NCI-H526 treated with DMSO at 0.1 percent for 48 hours (cell line): ENCODE data around the gene STXBP6.
"Not testable (repeated sequence)": the region's sequence is repeated elsewhere in the genome, so short reads cannot be mapped to it uniquely, and the experiment has no call there.

Experiments used
- DNase-seq: peaks from one replicate; lab custom pipeline; 2025; lab: John Stamatoyannopoulos, UW

Gene STXBP6

GRCh38 chr14:24954700-24955037, 95.3 kb downstream of the STXBP6 start:
- no peak for DNase-seq

GRCh38 chr14:24954037-24954699, 95.8 kb downstream of the STXBP6 start:
- DNase-seq: no peak

- DNase-seq: no peak
Measured at GRCh38 chr14:24952851-24953666, 96.9 kb downstream of the STXBP6 start.

DNA sequence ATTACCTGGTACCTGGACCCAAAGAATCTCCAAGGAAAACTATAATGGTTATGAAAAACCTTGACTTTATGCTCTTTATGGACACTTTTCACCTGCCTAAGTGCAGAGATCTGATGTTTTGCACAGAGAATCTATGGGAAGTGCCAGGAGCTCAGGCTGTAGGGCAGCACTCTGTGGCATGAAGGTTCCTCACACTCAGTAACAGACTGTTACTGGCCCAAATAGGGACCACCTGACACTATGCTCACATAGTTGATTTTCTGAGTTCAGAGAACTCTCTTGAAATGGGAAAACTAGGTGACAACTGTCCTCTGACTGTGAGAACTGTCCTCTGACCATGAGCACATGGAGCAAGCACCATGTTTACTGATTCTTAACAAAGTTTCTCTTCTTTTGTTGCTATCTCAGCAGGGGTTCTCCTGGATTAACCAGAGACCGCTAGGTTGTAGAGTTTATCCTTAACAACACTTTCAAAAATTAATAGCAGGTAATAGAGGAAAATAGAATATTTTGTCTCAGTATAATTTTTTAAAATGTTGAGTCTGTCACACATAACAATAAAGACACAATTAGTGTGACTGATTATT, 101.6 kb downstream of the STXBP6 start:
- no peak for DNase-seq

DNA sequence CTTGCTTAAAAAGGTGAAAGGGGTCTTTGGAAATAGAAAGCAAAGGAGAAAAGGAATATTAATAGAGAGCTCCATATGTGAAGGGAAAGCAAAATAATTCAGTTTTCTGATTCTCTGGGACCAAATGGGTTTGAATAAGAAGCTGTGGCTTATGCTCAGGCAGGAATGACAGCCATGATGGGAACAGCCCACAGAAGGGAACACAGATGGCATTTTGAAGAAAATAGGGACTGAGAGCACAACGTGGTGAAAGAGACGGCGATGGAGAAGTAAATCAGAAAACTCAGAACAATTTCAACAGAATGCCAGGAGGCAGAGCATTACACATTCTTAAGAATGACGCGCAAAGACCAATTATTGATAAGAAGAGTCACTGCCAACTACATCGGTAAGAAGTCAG, 102.8 kb downstream of the STXBP6 start:
- DNase-seq: no peak

- no peak for DNase-seq
Measured at GRCh38 chr14:24944800-24945199, 105.1 kb downstream of the STXBP6 start.

DNA sequence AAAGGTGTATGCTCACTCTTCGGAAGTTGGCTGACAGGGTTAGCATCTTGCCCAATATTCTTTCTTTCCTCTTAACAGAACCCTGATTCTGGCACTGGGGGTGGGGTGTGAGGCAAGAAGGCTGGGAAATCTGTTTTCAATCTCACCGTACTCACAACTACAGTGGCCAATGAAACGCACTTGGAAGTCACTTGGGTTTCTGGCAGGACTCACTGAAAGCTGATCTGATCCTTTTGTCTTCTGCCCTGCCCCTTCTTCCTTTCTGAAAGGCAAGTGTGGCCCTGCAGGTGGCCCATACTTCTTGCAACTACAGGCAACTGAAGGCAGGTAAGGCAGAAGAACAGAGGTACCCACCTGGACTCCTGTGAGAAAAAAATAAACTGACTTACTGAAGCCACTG, 106.9 kb downstream of the STXBP6 start:
- DNase-seq: no peak

DNA sequence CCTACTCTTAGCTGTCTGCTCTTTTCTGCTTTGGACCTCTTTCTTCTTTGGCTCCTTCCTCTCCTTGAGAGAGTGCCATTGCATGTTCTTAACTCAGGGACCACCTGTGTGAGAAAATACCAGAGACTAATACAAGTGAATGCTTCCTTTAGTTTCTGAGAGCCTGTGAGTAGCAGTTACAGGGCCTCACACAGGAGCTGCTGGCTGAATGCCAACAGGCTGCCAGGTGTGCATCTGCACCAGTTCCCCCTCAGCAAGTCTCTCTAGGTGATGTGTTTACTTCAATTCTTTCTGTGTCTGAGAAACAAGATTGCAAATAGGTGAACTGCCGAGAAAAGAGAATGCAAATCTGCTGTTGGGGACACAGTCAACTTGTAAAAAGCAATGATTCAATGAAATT, 108.2 kb downstream of the STXBP6 start:
- no peak for DNase-seq

DNA sequence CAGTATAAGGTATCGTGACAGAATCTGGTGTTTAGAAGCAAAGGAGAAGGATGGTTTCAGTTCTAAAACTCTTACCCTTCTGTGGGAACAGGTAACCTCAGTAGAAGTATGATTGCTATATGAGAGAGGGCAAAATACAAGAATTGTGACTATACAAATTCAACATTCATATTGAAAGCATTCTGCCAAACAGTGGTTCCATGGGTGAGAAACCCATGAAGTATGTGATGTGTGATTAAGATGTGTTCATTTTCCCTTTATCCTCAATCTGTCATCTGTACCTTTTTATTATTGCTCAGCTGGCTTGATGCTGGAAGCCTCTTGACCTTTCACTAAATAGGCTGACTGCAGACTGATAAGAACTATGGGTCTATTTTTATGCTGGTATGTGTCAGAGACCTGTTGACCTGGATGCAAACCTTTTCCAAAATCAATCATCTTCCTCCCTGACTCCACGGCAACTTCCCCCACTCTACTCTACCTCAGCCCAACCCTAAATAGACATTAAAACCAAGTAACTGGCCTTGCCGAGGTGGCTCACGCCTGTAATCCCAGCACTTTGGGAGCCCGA, 109.6 kb downstream of the STXBP6 start:
- DNase-seq: no peak

- no peak for DNase-seq
Measured at GRCh38 chr14:24938593-24938992, 111.4 kb downstream of the STXBP6 start.

GRCh38 chr14:24937300-24937699, 112.6 kb downstream of the STXBP6 start:
- DNase-seq: no peak

DNA sequence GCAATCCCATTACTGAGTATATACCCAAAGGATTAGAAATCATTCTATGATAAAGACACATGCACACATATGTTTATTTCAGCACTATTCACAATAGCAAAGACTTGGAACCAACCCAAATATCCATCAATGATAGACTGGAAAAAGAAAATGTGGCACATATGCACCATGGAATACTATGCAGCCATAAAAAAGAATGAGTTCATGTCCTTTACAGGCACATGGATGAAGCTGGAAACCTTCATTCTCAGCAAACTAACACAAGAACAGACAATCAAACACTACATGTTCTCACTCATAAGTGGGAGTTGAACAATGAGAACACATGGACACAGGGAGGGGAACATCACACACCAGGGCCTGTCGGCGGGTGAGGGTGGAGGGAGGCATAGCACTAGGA, 113.2 kb downstream of the STXBP6 start:
- not testable (repeated sequence) for DNase-seq

DNA sequence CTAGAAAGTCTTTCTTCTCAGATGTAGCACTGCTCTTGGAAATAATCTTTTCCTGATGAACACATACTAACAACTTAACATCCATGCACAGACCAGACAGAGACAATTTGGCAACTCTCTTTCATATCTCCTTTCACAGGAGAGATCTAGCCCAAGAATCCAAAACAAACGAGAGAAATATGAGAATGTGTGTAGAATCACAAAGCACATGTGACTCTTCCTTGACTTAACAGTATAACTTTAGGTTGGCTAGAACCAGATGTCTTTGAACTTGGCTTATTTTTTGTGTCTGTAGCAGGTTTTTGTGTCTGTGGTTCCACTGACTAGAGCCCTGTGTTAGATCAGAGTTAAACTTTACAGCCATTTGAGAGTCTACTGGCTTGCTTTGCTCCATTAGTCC, 114.2 kb downstream of the STXBP6 start:
- DNase-seq: no peak

DNA sequence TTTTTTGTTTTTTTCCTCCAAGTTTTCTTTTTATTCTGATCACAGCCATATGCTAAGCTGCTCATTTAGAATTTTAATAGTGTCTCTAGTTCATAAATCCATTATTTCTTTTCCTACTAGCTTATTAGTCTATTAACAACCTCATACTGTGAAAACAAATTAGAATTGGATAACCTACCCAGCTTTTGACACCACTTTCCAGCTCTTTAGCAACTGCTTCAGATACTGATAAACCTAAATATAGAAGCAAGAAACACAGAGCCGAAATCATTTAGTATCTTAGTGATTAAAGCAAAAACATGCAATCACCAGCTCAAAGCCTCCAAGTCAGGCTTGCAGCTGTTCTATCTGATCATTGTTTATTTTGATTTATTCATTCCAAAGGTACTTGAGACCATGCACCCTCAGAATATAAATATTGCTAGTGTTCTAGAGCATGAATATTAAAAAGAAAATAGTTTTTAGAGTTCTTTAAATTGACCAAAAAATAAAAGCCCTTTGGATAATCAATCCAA, 121.5 kb downstream of the STXBP6 start:
- DNase-seq: no peak

DNA sequence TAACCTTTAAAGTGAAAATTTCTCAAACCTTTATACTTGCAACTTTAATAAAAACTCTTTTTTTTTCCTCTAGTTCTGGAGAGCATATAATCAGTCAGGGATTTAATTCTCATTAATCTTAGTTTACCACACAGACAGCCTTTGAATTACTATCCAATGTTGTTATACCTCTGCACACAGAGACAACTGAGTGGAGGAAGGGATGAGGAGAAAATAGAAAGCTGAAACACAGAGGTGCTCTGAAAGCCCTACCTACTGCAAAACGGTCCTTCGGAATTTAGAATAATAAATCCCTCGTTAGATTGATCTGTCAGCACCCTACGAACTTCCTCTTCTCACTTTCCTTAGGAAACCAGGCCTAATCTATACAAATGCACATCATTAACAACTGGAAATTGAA, 122.1 kb downstream of the STXBP6 start:
- DNase-seq: no peak

- no peak for DNase-seq
Measured at GRCh38 chr14:24925771-24926374, 124.1 kb downstream of the STXBP6 start.

GRCh38 chr14:24924544-24924943, 125.4 kb downstream of the STXBP6 start:
- DNase-seq: no peak

GRCh38 chr14:24921903-24922302, 128.0 kb downstream of the STXBP6 start:
- DNase-seq: no peak

- DNase-seq: no peak
Measured at GRCh38 chr14:24920265-24921075, 129.5 kb downstream of the STXBP6 start.

DNA sequence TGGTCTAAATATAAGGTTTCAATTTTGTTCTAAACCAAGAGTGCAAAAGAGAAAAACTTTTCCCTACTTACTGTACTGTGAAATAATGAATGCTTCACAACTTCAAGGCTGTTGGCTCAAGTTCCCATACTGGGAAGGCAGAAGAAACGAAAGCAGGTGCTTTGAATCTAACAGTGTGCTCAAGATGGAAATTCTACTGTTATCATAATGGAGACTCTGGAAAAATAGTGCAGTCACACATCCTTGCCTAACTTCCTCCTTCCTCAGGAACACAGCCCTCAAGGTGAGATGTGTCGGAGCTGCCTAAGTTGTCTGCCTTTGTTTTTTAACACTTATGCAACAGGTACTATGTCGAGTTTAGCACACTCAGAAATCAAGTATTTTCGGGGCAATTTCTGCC, 131.1 kb downstream of the STXBP6 start:
- no peak for DNase-seq

- no peak for DNase-seq
Measured at GRCh38 chr14:24915958-24916595, 133.9 kb downstream of the STXBP6 start.
